Activated naive CD4-positive, alpha-beta T cell treated with anti-CD3 and anti-CD28 coated beads, Interleukin-2, amount 50 U/mL, for 72 hours (primary cell): ENCODE data around the gene MAT2A. TPM values are rescaled to one million over a fixed set of nuclear protein-coding genes. Genes with fewer than 3 reads are reported as not detected.
"Not testable (repeated sequence)": the region's sequence is repeated elsewhere in the genome, so short reads cannot be mapped to it uniquely, and the experiment has no call there.

Experiments
- ATAC-seq, 2 donors: fragments of 150-1000 bp; cut with Tn5 transposase; 2 replicates each; pipeline ENCODE4 v1.10.0; 2021; ENCODE audit warnings: mild to moderate bottlenecking in 2 of 2, moderate library complexity in 2 of 2
- DNase-seq, 2 donors: peaks; one replicate each; pipeline ENCODE4 v3.0.0; 2021 to 2022; ENCODE audit warnings: low spot score in 2 of 2
- H3K27ac Mint-ChIP-seq, 2 donors: one replicate each; pipeline ENCODE4 v1.8.0; 2022; ENCODE audit warnings: mild to moderate bottlenecking in 2 of 2, mixed read lengths in 2 of 2
- H3K36me3 Mint-ChIP-seq, 2 donors: one replicate each; pipeline ENCODE4 v1.8.0; 2022; ENCODE audit warnings: mixed read lengths in 2 of 2
- H3K9me3 Mint-ChIP-seq, 2 donors: one replicate each; pipeline ENCODE4 v1.8.0; 2022; ENCODE audit warnings: mixed read lengths in 2 of 2
- total RNA-seq, 2 donors: library from RNA; stranded (reverse); gene quantifications; one replicate each; pipeline ENCODE4 v1.2.3, GENCODE V29; 2022

MAT2A gene
- total RNA-seq, 2 donors from 2014 or later = 271 to 281 TPM

DNA sequence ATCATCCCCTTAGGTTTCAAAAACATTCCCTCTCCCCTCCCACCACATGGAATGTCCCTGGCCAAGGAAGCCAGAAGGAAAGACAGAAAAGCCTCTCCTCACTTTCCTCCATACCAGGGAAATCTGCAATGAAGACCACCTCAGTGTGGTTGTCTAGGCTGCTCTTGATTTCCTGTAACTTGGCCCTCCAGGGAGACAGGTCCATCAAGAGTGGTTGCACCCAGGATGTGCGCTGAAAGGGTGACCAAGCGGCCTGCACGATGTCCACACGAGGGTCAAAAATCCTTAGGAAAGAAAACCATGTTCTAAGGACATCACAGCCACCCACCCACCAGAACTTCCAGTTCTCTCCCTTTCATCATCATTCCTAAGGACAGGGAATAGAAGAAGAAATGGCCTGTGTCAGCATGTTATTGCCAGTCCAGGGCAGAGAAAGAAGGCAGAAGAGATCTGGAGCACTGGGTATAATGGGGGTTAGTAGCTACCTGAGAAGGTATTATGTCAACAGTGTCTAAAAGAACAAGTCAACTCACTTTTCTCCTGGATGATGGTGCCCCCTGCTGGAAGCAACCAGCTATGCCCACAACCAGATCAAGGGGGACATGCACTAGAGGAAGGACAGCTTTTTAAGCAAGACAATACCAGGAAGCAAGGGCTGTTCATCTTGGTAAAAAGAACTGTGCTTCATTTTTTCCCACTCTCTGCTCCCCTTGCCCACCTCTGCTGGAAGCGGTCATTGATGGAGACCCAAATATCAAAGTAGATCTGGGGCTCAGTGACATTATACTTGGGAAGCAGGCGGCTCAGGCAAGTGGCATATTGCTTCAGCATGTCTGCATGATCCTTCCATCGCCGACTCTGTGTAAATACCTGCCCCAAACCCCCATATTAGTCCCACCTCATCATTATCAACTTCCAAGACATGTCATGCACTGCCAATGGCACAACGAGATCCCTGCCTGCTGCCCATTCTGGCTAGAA, 13.0 kb downstream of the MAT2A start:
- no peaks in the 10 kb centered on the region for H3K36me3 Mint-ChIP-seq
- no peaks in the 10 kb centered on the region for H3K9me3 Mint-ChIP-seq
- peak overlapping the region in 1 of 2 donors; percentile 18 for H3K27ac Mint-ChIP-seq
- DNase-seq = peak; percentile 76 to 88
- ATAC-seq = peak; percentile 52 to 76

DNA sequence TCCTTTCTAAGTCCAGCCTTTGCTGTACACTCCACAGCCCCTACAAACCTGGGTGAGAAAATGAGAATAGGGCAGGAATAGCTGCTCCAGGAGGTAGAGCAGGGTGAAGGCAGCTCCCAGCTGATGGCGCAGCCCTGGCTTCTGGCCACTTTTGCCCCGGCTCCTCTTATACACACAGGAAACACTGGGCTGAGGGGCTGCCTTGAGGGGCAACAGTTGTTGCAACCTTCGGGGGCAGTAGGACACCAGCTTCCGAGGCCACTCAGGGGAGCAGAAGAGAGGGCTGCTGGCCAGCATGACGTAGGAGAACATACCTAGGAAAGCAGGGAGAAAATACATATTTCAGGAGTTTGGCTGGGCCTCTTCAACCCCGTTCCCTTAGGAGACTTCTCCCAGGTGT, 14.2 kb downstream of the MAT2A start:
- no peaks in the 10 kb centered on the region for H3K9me3 Mint-ChIP-seq
- H3K36me3 Mint-ChIP-seq = peaks cover 0 to 4% of the 10 kb centered on the region in 2 donors
- no peak overlapping the region for H3K27ac Mint-ChIP-seq
- ATAC-seq (peak in 1 of 2 donors; percentile 1), DNase-seq (no peak)

GRCh38 chr2:85554980-85555612, 16.1 kb downstream of the MAT2A start:
- peaks cover 0 to 6% of the 10 kb centered on the region in 2 donors for H3K36me3 Mint-ChIP-seq
- ATAC-seq = peak in 1 of 2 donors; percentile 53
- H3K27ac Mint-ChIP-seq = no peak overlapping the region
- no peaks in the 10 kb centered on the region for H3K9me3 Mint-ChIP-seq
- DNase-seq = no peak

GRCh38 chr2:85557130-85557529, 18.2 kb downstream of the MAT2A start:
- Mint-ChIP-seq H3K27ac (no peak overlapping the region), H3K36me3 (peaks cover 5 to 6% of the 10 kb centered on the region in 2 donors), H3K9me3 (no peaks in the 10 kb centered on the region)
- ATAC-seq (no peak), DNase-seq (no peak)

DNA sequence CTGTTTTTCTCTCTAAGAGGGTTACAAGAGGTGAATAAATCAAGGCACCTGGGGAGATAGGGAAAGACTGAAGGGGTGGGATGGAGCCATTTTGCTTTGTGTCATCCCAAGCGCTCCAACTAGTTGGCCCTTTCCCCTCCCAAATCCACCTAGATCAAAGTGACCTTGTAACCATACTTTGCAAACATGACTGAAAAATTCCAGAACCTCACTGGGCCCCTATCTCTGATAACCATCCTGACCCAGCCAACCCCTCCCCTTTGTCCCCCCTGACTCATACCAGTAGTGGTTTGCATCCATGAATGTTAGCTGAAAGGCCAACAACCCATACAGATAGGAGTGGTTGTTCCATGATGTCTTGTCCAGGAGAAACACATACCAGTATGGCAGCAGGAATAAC, 19.2 kb downstream of the MAT2A start:
- peaks cover 5 to 6% of the 10 kb centered on the region in 2 donors for H3K36me3 Mint-ChIP-seq
- H3K27ac Mint-ChIP-seq = peak overlapping the region; percentile 40 to 63
- DNase-seq (no peak), ATAC-seq (no peak)
- H3K9me3 Mint-ChIP-seq = no peaks in the 10 kb centered on the region

GRCh38 chr2:85560403-85560726, 21.4 kb downstream of the MAT2A start:
- not testable (repeated sequence) for ATAC-seq, DNase-seq

DNA sequence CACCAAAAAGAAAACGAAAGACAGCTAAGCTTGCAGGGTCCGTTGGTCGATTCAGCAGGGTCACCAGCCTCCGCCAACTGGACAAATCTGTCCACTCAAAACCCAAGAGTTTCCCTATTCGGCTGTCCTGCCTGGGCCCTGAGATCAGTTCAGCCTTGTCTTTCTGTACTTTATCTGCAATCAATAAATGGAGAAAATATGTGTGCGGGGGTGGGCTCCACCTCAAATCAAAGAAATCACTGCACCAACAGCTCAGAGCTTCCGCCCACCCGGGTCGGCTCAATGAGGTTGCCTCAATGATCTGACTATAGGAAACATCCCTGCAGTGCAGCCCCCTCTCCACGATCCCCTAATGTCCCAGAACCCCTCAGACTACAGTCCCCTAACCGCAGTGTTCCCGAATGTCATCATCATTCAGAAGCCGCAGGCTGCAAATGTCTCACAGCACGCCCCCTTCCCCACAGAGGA, 21.9 kb downstream of the MAT2A start:
- H3K27ac Mint-ChIP-seq = peak overlapping the region; percentile 89 to 96
- ATAC-seq (peak in 1 of 2 donors; percentile 61), DNase-seq (no peak)
- H3K9me3 Mint-ChIP-seq = no peaks in the 10 kb centered on the region
- H3K36me3 Mint-ChIP-seq = peaks cover 5 to 6% of the 10 kb centered on the region in 2 donors

More at GRCh38 chr2:85560403-85560726, 21.4 kb downstream of the MAT2A start:
- not testable (repeated sequence) for H3K9me3 Mint-ChIP-seq, H3K36me3 Mint-ChIP-seq
- peak overlapping the region; percentile 89 to 96 for H3K27ac Mint-ChIP-seq

DNA sequence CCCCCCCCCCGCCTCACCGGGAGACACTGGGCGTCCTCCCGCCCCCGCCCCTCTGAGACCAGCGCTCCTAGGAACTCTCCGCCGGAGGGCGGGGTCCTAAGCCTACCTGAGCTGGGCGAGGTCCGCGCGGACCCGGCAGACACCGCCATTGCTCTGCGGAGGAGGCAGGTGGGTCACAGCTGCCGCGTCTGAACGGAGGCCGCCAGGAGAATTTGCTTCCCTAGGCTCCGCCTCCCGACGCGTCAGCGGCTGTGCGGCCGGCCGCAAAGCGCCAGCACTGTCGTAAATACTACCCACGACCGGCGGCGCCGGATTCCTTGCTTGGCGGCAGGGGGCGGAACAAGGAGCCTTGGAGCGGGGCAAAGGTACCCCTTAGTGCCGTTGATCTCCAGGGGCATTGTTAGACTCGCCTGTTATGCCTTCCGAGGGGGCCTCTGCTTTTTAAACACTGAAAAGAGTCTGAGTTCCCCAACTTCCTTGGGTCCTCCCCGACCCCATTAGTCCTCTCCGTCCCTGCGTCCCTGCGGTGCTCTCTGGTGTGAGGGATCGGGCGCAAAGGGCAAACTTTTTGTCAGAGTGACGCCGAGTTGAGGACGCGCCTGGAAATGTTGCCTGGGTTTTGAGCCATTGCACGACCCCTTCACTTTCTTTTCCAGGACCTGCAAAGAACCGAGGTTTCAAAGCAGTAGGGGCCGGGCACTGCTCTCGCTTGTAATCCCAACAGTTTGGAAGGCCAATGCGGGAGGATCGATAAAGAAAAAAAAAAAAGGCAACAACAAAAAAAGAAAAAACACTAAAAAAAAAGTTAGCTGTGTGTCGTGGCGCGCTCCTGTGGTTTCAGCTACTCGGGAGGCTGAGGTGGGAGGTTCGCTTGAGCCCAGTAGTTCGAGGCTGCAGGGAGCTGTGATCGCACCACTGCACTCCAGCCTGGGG, 22.6 kb downstream of the MAT2A start, which contains the start of gene GGCX:
Gene GGCX (minus strand): TSS at position 214 of the 933 bp plus-strand sequence. CDS start 65 bp downstream, at position 149.
- peaks cover 5 to 6% of the 10 kb centered on the region in 2 donors for H3K36me3 Mint-ChIP-seq
- H3K27ac Mint-ChIP-seq = peak within 1 kb of the TSS; percentile 96
- DNase-seq (peak; percentile 88 to 91), ATAC-seq (peak; percentile 94 to 97)
- H3K9me3 Mint-ChIP-seq = no peaks in the 10 kb centered on the region

DNA sequence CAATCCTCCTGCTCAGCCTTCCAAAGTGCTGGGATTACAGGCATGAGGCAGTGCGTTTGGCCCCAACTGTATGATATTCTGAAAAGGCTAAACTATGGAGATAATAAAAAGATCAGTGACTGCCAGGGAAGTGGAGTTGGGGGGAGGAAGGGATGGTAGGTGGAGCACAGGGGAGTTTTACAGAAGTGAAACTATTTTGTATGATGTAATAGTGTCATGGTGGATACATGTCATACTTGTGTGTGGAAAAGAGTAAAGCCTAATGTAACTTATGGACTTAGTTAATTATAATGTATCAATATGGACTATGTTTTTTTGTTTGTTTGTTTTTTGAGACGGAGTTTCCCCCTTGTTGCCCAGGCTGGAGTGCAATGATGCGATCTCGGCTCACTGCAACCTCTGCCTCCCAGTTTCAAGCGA, 25.2 kb downstream of the MAT2A start:
- Mint-ChIP-seq H3K36me3 (peaks cover 0 to 5% of the 10 kb centered on the region in 2 donors), H3K27ac (no peak overlapping the region), H3K9me3 (no peaks in the 10 kb centered on the region)
- ATAC-seq = no peak
- no peak for DNase-seq

GRCh38 chr2:85566265-85566664, 27.3 kb downstream of the MAT2A start:
- ATAC-seq = no peak
- DNase-seq = no peak
- peaks cover 0 to 5% of the 10 kb centered on the region in 2 donors for H3K36me3 Mint-ChIP-seq
- no peaks in the 10 kb centered on the region for H3K9me3 Mint-ChIP-seq
- peak overlapping the region in 1 of 2 donors; percentile 36 for H3K27ac Mint-ChIP-seq

GRCh38 chr2:85575739-85576138, 36.8 kb downstream of the MAT2A start:
- DNase-seq = no peak
- Mint-ChIP-seq H3K9me3 (no peaks in the 10 kb centered on the region), H3K27ac (no peak overlapping the region), H3K36me3 (peaks cover 18 to 22% of the 10 kb centered on the region in 2 donors)
- no peak for ATAC-seq

DNA sequence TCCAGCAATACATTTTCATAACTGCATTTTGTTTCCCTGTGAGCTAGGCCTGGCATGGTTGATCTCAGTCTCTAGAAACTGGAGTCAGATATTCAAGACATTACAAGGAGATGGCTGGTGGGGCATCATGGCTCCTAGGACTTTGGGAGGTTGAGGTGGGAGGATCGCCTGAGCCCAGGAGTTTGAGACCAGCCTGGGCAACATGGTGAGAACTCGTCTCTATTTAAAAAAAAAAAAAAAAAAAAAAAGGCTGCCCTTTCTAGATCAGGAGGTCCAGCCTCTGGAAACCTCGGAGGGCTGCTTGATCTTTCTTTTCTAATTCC, 38.1 kb downstream of the MAT2A start:
- Mint-ChIP-seq H3K9me3 (no peaks in the 10 kb centered on the region), H3K36me3 (peaks cover 22 to 25% of the 10 kb centered on the region in 2 donors), H3K27ac (peak overlapping the region; percentile 93 to 95)
- ATAC-seq = no peak
- DNase-seq = no peak

- DNase-seq (peak; percentile 60 to 72), ATAC-seq (peak; percentile 82 to 87)
- Mint-ChIP-seq H3K27ac (peak within 1 kb of the TSS; percentile 93 to 95), H3K9me3 (no peaks in the 10 kb centered on the region), H3K36me3 (peaks cover 22 to 28% of the 10 kb centered on the region in 2 donors)
Measured at GRCh38 chr2:85577386-85578242, 38.6 kb downstream of the MAT2A start, which contains the start of gene VAMP8. Gene VAMP8 (plus strand): TSS chr2:85577586. CDS start chr2:85577647, 61 bp downstream.

DNA sequence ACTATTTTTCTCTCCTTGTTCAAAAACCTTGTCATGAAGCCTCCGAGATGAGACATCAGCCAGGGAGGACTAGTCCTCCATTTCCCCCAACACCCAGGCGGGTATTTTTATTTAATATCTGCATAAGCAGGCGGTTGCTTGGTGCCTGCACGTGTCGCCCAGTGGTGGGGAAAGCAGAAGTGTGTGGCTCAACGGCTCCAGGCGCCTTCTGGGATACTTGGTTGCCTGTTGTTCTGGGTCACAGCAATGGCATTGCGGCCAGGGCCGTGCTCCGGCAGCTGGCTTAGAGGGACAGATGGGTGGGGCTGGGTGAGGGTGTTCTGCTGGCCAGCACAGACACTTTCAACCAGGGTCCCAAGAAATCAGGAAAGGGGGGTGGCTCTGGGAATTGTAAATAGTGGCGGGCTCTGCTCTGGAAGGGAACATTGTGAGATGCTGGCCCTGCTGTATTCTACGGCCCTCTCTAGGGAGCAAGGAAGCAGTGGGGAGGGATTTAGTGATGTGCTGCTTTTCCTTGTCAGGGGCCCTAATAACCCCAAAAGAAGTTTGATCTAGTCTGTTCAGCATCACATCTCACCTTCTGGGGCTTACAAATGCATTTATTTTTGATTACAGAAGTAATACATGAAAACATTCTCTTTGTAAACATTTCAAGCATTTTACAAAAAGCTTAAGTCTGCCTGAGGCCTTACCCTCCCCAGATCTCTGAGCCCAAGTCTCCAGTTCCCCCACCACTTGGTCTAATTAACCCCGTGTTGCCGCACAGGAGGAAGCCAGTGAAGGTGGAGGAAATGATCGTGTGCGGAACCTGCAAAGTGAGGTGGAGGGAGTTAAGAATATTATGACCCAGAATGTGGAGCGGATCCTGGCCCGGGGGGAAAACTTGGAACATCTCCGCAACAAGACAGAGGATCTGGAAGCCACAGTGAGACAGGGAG, 39.5 kb downstream of the MAT2A start:
- DNase-seq (no peak), ATAC-seq (peak; percentile 34 to 60)
- peak overlapping the region; percentile 93 to 95 for H3K27ac Mint-ChIP-seq
- H3K36me3 Mint-ChIP-seq = peaks cover 22 to 35% of the 10 kb centered on the region in 2 donors
- no peaks in the 10 kb centered on the region for H3K9me3 Mint-ChIP-seq
